Fibroblast of gingiva (primary cell): Measurements from ENCODE around the gene FBXL17.
"Not testable (repeated sequence)": the region's sequence is repeated elsewhere in the genome, so short reads cannot be mapped to it uniquely, and the experiment has no call there.

Source experiments
- DNase-seq: peaks from one replicate; pipeline ENCODE4 v3.0.0-alpha.2; 2011; ENCODE audit warnings: low read depth

Gene FBXL17

DNA sequence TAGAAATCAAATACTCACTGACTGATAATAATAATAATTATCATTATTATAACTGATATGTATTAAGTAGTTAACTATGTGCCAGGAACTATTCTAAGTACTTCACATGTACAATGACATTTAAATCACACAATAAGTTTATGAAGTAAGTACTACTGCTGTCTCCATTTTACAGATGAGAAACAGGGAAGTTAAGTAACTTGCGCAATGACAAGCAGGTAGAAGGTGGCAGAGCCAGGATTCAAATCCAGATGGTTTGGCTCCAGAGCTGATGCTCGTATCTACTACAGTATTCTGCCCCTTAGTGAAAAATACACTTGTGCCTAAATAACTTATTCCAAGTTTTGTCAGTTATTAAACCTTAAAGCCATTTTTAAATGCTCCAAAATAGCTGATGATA lies 217.3 kb downstream of the FBXL17 start:
- DNase-seq = no peak

DNA sequence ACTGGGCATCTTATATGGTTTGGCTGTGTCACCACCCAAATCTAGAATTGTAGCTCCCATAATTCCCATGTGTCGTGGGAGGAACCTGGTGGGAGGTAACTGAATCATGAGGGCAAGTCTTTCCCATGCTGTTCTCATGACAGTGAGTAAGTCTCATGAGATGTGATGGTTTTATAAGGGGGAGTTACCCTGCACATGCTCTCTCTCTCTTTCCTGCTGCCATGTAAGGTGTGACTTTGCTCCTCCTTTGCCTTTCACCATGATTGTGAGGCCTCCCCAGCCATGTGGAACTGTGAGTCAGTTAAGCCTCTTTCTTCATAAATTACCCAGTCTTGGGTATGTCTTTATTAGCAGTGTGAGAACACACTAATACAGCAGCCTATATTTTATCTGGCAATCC lies 229.0 kb downstream of the FBXL17 start:
- DNase-seq = not testable (repeated sequence)

DNA sequence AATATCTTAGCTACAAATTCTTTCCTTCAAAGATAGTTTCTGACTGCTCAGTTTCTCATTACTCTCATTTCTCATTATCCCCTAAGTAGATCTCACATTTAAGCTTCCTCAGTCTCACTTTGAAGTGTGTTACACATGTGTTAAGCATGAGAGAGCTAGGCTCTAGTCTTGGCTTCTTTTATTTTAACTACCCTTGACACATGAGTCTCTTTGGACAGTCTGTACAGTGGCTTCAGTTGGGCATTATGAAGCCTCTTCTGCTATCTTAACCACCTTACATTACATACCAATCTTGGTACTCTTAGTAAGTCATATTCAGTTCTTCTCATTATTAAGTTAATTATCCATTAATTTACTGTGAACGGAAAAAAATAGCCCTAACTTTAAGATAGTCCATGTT lies 232.5 kb downstream of the FBXL17 start:
- DNase-seq = no peak

DNA sequence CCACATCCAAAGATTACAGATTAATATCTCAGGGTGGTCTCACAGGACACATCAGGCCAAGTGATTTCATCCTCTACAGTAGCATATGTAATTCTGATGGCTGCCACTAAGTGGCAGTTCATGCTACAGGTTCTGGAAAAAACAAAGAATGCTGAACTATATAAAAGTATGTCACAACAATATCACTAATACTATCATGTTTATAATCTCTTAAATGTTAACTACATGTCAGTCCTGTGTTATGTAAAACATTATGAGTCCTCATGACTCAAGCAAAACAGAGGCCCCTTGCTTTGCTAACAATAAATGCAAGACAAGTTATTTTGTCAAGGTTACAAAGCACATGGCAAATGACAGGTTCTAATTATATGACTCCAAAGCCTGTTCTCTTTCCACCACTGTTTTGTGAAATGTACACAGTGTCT lies 233.2 kb downstream of the FBXL17 start:
- DNase-seq = peak; percentile 3

DNA sequence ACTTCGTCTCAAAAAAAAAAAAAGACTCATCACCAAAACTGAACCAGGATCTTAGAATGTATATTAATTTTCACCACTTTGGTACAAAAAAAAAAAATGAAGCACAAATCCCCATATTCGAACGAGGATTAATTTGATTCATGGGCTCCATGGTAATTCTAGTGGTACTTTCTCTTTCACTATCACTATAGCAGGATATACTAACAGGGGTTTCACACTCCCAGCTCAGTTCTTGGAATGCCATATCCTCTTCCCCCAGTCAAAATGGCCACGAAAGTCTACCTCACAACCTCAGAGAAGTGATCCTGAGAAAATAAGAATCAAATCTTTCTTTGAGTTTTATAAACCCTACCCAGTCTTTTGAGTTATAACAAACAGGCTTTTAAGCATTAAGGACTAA lies 235.7 kb downstream of the FBXL17 start:
- DNase-seq = no peak

DNA sequence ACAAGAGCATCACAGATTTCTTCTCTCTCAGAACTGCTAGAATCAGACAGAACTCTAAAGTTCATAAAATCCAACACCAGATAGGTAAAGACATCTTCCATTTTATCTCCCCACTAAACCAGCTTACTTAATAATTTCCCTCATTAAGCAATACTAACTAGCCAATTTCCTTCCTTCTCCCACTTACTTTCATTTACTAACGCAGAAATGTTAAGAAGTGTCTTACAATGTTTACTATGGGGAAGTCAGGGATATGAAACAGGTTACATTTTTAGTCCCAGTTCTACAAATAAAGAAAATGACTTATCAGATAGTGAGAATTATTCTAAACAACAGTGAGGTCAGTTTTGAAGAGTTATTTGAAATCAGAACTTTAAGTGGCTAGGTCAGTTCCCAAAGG lies 236.5 kb downstream of the FBXL17 start:
- no peak for DNase-seq

DNA sequence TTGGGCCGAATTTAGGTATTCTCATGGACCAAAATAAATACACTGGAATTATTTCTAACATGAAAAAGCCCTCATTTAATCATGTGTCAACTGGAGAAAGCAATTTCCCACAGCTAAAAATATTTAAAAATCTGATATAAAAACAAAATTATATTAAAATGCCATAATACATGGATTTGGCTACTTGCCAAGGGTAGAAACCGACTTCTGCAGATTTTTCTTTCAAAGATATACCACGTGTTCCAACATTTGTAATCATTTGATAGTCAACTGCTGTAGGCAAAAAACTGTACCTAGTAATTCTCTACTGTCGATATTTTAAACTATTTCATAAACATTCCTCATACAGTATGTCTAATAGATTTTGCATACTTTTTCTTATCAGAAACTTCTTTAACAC lies 237.6 kb downstream of the FBXL17 start:
- no peak for DNase-seq

DNA sequence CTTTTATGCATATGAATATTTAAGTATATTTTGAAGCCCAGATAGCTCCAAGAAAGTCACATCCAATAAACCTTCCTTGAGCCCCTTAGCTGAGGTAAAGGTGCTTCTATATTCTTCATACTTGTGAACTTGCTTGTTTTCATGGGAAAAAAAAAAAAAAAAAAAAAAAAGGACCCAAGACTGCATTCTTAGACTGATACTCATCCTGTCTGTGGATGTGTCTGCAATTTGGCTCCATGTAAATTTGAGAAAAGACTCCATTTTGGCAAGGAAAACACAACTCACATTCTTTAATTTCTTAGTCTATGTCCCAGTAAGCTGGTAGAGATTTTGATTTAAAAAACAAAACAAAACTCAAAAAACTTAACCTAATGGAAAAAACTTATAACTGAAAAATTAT lies 238.3 kb downstream of the FBXL17 start:
- peak; percentile 33 for DNase-seq

DNA sequence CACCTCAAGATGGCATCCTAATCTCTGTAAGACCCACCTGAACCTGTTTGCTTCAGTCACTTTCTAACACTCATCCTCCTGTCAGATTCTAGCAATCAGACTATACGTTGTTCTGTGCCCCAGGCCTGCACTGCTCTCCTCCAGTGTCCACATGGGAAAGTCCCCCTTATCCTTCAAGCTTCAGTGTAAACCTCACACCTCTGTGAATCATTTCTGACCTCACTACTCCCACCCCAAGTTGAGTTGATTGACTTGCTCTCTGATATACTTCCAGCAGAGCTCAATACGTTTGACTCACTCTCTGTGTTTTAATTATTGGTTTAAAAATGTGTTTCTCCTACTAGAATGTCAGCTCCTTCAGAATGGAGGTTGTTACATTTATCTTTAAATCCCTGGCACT lies 240.2 kb downstream of the FBXL17 start:
- no peak for DNase-seq

DNA sequence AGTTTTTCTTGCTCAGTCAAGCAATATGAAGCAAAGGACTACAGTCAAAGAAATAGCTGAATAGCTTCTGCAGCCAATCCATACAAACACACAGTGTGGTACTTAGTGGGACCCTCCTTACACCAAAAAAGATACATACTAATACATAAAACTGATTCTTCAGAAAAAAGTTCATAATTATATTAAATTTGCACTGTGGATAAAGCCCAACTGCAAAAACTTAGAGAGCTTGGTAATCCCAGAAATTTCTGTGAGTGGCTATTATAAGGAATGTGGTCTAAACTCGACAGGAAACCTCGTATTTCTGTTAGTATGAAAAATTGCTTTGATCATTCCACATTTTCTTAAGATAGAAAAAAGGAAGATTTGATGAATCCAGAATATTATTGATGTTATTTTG lies 245.4 kb downstream of the FBXL17 start:
- DNase-seq = no peak

DNA sequence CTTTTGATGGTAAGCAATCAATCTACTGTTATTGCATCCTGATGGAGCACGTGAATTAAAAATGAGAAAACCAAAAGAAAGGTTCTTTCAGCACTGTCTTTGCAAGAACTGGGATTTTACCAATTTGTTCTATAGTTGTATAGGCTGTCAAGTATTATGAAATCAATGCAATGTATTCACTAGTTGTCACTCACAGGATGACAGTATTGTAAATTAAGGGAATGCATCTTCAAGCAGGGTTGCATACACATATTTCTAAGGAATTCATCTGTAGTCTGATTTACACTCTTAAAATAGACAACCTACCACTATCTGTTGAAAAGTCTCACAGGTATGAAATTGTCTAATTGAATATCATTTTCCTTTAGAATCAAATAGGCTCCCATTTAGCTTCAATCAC lies 252.8 kb downstream of the FBXL17 start:
- no peak for DNase-seq

DNA sequence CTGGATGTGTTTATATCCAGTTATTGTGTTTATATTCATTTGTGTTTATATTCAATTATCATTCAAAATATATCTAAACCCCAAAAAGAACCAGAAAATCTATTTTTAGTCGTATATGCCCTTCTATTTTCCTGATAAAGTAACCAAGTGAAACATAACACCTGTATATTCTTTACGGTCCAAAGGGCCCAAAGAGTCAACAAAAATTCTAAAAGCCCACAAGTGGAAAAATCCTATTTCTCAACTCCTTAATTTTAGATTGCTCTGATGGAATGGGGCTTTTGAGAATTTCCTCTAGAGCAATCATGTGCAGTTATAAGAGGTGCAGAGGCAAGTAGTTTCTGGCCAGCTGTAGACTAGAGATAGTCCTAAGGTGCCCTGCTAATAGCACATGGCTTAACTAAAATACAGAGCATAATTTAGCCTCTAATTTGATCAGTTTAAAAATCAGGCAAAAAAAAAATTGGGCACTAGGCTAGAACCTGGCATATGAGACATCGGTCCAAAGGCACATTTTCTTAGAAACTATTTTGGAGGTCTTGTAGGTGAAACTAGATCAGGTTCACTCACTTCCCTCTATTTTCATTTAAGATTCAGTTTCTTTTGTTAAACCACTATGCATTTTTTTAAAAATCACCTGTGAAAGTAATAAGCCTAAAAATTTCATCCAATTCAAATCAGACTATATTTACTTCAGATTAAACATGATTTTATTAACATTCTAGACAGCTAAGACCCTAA lies 256.0 kb downstream of the FBXL17 start:
- no peak for DNase-seq

DNA sequence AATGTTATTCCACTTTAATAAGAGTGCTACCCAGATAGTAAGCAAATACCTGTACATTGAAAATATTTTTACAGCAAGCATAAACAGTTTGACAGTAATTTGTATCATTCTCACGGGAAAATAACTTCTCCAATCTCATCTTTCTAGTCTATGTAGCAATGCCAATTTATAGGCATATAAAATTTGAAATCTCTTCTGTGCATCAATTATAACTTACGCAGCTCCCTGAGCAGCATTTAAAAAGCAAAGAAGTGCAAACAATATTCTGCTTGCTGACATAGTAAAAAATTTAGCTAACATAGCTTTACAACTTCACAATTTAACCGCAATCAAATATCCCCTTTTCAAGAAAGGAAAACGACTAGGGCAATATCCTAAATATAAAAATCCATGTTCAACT lies 257.3 kb downstream of the FBXL17 start:
- DNase-seq = no peak

DNA sequence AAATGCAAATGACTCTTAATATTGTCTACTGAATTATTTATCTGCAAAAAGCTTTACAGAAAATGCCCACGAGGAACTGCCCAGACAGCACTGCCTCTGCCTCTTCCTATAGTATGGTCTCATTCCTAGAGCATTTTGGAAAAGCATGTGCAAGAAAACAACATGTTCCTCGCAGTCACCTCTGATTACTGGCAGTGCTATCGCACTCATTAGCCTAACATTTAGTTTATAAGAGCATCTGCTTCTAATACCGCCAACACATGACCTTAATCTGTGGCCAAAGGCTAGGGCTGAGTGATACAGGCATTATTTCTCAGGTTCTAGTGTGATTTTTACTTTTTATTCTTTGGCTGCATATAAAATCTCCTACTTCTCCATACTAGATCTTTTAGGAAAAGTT lies 259.2 kb downstream of the FBXL17 start:
- peak; percentile 35 for DNase-seq

DNA sequence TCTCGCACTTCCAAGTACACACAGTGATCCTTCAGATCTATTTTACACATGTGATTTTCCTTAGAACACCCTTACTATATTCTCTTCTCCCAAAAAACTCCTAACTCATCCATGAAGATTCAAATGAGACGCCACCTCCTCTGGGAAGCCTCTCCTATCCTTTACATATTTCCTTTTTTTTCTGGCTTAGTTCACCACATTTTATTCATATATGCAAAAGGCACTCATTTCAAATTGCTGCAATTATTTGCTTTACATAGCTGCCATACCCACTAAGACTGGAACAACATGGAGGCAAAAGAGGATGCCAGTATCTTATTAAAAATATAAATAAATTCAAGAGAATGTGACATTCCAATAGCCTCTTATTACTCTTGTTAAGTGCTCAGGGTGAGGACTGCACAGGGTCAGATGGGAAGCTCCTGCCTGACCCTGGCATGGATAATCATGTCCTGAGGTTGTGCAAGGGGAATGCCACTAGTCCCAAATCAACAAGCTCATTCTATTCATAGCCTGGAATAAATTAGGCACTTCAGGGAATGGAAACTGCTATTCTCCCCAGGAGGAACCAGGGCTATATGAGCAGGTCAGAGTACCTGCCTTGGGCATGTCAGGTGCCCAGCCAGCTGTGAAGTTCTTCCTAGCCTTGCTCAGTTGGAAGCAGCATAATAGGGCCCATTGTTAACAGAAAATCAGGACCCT lies 262.9 kb downstream of the FBXL17 start:
- DNase-seq = no peak

DNA sequence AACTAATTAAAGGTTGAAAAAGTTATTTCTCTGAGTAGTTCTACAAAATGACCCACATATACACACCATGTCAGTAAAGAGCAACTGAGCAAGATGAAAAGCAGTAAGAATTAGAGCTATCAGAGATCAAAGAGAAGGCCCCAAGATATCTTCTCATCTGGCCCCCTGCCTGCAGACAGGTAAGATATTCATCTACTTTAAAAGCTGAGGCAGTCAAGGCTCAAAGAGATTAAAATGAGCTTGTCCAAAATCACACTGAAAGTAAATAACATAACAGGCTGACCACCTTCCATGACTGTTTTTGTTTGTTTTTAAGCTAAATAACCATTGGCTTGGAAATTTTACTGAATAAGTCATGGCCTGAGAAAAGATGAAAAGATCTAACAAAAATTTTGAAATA lies 266.2 kb downstream of the FBXL17 start:
- DNase-seq = no peak

DNA sequence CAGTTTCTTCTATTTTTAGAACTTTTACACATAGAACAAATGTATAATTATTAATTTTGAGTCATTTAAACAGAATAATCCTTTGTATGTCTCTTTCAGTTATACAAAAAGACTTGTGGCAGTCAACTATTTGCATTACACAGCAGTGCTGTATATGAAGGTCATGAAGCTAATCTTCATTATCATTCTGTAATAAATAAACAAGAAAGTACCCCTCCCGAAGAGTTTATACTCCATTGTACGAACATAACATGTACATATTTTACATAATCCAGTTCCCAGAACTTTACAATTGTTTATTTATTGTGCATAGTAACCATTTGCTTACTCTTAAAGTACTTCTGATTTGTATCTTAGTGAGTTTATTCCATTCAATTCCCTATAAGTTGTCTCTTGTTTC lies 267.9 kb downstream of the FBXL17 start:
- no peak for DNase-seq

DNA sequence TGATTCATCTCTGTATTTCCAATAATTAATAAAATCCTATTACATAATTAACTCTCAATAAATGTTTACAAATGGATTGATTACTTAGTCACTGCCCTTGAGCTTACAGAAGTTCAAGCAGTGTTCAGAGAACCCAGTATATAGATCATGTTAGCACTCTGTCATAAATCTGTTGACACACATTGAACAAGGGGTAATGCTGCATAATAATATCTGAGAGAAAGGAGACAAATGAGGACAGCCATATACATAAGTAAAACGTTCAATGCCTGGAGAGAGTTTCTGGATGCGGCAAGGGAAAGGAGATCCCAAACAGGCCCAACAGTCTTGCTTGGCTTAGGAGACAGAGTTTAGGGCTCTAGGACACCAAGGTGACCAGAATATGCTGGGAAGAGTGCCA lies 270.2 kb downstream of the FBXL17 start:
- DNase-seq = no peak

DNA sequence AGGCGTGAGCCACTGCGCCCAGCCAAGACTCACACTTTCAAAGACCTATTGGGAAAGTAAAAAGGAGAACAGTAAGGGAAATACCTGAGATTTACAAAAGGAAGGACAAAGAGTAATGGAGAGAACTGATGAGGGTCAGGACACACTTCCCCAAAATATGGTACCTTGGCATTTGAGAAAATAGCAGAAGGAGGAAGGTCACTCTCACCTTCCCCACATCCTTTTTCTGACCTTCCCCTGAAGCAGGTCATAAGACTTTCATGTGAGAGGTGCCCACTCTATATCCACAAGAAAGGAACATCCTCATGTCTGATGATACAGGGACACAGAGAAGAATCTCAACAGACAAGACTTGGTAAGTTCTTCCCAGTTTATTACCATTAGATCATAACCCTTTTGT lies 272.8 kb downstream of the FBXL17 start:
- no peak for DNase-seq

DNA sequence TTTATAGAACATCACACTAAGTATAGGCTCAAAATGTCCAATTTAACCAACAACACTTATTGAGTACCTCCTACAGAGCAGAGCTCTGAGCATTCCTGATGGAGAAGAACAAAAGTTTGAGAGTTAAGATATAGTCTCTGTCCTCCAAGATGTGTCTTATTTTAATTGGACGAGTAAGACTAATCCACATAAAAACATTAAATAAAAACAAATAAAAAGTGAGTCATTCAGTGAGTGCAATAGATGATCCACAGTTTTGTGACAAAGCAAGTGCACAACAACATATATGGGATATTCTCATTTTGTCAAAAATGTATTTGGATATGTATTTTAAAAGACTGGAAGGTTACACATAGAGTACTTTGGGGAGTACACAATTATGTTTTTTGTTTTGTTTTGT lies 277.4 kb downstream of the FBXL17 start:
- no peak for DNase-seq

DNA sequence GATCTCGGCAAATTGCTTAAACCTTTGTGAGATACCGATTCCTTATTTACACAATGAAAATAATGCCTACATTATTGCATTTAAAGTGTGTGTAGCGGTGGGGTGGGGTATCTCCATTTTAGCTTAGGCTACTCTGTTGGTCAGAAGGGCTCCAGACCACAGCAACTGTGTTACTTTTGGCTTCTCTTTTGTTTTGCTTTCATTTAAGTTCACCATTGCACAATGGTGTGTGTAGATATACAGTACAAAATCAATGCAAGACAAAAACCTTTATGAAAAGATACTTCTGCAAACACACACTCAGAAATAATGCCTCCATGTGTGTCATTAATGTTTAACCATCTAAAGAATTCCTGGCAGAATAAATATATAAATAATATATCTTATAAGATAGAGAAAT lies 279.4 kb downstream of the FBXL17 start:
- peak; percentile 2 for DNase-seq

DNA sequence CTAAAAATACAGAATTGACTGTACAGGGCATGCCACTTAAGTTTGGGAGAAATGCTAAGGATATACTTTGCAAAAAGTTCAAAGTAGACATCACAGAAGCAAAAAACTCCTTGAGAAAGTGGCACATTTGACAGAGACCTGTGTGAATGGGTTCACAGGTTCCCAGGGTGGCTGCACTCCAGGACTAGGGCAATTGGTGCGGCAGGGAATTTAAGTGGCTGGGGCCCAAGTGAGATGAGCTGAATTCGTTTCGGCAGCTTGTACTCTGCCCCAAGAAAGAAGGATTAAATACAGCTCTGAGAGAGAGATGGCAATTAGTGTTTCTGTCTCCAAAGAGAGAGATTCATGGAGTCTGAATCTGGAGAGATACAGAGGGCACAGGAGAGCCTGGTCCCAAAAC lies 280.1 kb downstream of the FBXL17 start:
- DNase-seq = no peak

DNA sequence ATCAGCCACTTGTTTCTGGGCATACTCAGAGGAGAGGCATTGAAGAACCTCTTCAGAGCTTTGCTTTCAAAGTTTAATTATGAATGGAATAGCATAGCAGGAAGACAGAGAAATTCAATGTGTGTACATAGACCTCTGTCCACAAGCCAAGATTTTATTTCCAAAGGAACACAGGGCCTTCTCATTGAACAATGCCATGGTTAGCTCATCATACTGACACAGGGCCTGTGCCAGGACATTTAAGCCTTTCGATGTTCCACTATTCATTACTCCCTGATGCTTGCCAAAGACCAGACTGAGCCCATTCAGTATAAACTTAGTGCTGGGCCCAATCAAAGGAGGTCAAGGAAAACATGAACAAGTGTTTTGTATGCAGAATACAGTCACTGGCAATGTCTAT lies 280.8 kb downstream of the FBXL17 start:
- DNase-seq = peak; percentile 74

DNA sequence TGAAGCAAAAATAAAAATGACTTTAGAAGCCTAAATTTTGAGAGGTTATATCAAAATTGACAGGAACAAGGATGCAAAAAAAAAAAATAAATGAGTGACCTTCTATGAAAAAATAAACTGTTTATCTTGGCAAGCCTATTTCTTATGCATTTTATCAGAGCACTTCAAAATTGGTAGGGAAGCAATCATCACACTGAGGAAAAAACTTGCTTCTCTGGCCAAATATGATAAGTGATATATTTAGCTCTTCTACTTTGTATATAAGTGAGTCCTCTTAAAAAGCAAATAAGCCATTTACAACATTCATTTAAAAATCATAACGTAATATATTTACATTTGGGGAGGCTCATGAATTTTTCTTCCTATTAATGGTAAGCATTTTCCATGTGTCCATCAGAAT lies 287.1 kb downstream of the FBXL17 start:
- no peak for DNase-seq
